Spleen (tissue), 11 donors: ENCODE measurements around the gene AKR1C8. TPM values are rescaled to one million over a fixed set of nuclear protein-coding genes. Genes with fewer than 3 reads are reported as not detected.
A peak's percentile ranks its signal among the peaks of the same experiment; 100 is the strongest.

Experiments
- DNase-seq: peaks from one replicate; pipeline ENCODE4 v3.0.0-alpha.2; 2020
- H3K27ac ChIP-seq, 8 donors: fragments of 200-600 bp; sonication (generic) in 7 of 8; 1 replicate in 4 of 8; 2 replicates in 4 of 8; pipeline versions ENCODE4 v1.5.0 to v1.8.0; 2016 to 2021; ENCODE audit warnings: inconsistent platforms in 4 of 8, mild to moderate bottlenecking in 4 of 8, moderate library complexity in 1 of 8
- H3K27me3 ChIP-seq, 7 donors: fragments of 200-600 bp; sonication (generic) in 6 of 7; replicated peaks in 1 of 7; 1 replicate in 4 of 7; 2 replicates in 3 of 7; pipeline versions ENCODE4 v1.5.0 to v1.8.0; 2016 to 2021; ENCODE audit warnings: inconsistent platforms in 3 of 7, mild to moderate bottlenecking in 1 of 7
- H3K36me3 ChIP-seq, 6 donors: fragments of 200-600 bp; sonication (generic) in 5 of 6; 1 replicate in 4 of 6; 2 replicates in 2 of 6; pipeline versions ENCODE4 v1.5.0 to v1.8.0; 2016 to 2021; ENCODE audit warnings: inconsistent platforms in 2 of 6
- H3K4me1 ChIP-seq, 6 donors: fragments of 200-600 bp; sonication (generic) in 5 of 6; 1 replicate in 3 of 6; 2 replicates in 3 of 6; pipeline versions ENCODE4 v1.5.0 to v1.8.0; 2016 to 2021; ENCODE audit warnings: inconsistent platforms in 3 of 6
- H3K4me3 ChIP-seq, 8 donors: fragments of 200-600 bp; sonication (generic) in 7 of 8; 1 replicate in 4 of 8; 2 replicates in 4 of 8; pipeline versions ENCODE4 v1.5.0 to v1.8.0; 2016 to 2021; ENCODE audit warnings: inconsistent platforms in 4 of 8, mild to moderate bottlenecking in 4 of 8, moderate library complexity in 2 of 8
- H3K9me3 ChIP-seq, 8 donors: fragments of 200-600 bp; sonication (generic) in 7 of 8; 1 replicate in 4 of 8; 2 replicates in 4 of 8; pipeline versions ENCODE4 v1.5.0 to v1.8.0; 2016 to 2021; ENCODE audit warnings: inconsistent platforms in 4 of 8
- POLR2A ChIP-seq, 3 donors: fragments of 450-650 bp; IDR thresholded peaks; one replicate each; pipeline ENCODE4 v1.5.1; 2017; ENCODE audit warnings: antibody characterized with exemption in 3 of 3, mild to moderate bottlenecking in 1 of 3
- POLR2AphosphoS5 ChIP-seq, 3 donors: sonication (generic); formaldehyde crosslinking; IDR thresholded peaks; one replicate each; pipeline ENCODE4 v1.5.1; 2017; ENCODE audit warnings: antibody characterized with exemption in 3 of 3
- WGBS, 5 donors: extraction: QIAGEN DNeasy Blood & Tissue Kit in 3 of 5; methylation state at CpG; one replicate each; pipeline versions ENCODE4 v1.1.5 to v1.1.7; 2013 to 2018; 5-methylcytosine and 5-hydroxymethylcytosine counted together
- intact Hi-C: fragments of 100-400 bp; cut with DNase I; formaldehyde crosslinking; loops from one replicate; pipeline ENCODE4 v1.15.0; 2023; ENCODE audit warnings: low total_unique reads
- polyA plus RNA-seq, 3 donors: library from polyadenylated mRNA; stranded (reverse); fragments of 200-250 nt; gene quantifications; one replicate each; pipeline ENCODE4 v1.2.1, GENCODE V29; 2013
- total RNA-seq, 7 donors: library from RNA; depleted of rRNA in 3 of 7; stranded (reverse); fragments of >200 nt in 3 of 7; fragmentation: NEBNext Ultra II Directional in 4 of 7; extraction: Animal tissue kit (Norgen Biotek cat#: 25700) in 4 of 7; gene quantifications; one replicate each; pipeline versions ENCODE4 v1.1.0 to v1.2.1, GENCODE V29; 2016 to 2021
- TF ChIP-seq, protein P1 (sequence below), 11 experiments: fragments of 200-600 bp in 7 of 11; fragments of 450-650 bp in 4 of 11; sonication (generic) in 4 of 11; IDR thresholded peaks in 8 of 11; conservative IDR thresholded peaks in 3 of 11; 1 replicate in 7 of 11; 2 replicates in 4 of 11; pipeline versions ENCODE4 v1.4.0 to v1.8.0; 2016 to 2021; ENCODE audit warnings: antibody characterized with exemption in 11 of 11, inconsistent platforms in 4 of 11, mild to moderate bottlenecking in 1 of 11
- donor health status: healthy with polysubstance abuse.
- donor health status: DM: no; HTN: no; CAD: no; lungs with moderate emphysema.
- donor health status: DM: no; HTN: no; CAD: no.
- donor health status: Bipolar disorder and iron deficiency.
- donor health status: healthy.
- donor health status: DM: no; HTN: no; CAD: no.
- donor health status: DM: yes; HTN: yes; CAD: no.

The AKR1C8 gene
- total and polyA plus RNA-seq, 10 donors, result 0.23 to 0.26 TPM; not detected in 8

DNA sequence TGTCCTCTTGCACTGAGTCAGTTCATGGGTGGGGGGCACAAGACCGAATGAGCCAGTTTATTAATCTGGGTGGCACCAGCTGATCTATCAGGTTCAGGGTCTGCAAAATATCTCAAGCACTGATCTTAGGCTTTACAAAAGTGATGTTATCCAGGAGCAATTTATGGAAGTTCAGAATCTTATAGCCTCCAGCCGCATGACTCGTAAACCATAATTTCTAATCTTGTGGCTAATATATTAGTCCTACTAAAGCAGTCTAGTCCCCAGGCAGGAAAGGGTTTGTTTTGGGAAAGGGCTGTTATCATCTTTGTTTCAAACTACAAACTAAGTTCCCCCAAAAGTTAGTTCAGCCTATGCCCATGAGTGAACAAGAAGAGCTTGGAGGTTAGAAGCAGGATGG lies 33.9 kb downstream of the AKR1C8 start:
- no peak overlapping the region for H3K4me3 ChIP-seq
- H3K27ac ChIP-seq, result no peak overlapping the region
- WGBS, 5 donors, result 92 to 99% (median 97%) methylated on average over 3 of the region's 3 CpGs
- intact Hi-C loops, result no loop called here
- H3K4me1 ChIP-seq, result no peaks in the 10 kb centered on the region
- H3K36me3 ChIP-seq, result no peaks in the 10 kb centered on the region
- peaks cover 0 to 35% (median 11%) of the 10 kb centered on the region in 8 donors for H3K9me3 ChIP-seq
- DNase-seq, result no peak
- TF ChIP-seq, protein P1, sequence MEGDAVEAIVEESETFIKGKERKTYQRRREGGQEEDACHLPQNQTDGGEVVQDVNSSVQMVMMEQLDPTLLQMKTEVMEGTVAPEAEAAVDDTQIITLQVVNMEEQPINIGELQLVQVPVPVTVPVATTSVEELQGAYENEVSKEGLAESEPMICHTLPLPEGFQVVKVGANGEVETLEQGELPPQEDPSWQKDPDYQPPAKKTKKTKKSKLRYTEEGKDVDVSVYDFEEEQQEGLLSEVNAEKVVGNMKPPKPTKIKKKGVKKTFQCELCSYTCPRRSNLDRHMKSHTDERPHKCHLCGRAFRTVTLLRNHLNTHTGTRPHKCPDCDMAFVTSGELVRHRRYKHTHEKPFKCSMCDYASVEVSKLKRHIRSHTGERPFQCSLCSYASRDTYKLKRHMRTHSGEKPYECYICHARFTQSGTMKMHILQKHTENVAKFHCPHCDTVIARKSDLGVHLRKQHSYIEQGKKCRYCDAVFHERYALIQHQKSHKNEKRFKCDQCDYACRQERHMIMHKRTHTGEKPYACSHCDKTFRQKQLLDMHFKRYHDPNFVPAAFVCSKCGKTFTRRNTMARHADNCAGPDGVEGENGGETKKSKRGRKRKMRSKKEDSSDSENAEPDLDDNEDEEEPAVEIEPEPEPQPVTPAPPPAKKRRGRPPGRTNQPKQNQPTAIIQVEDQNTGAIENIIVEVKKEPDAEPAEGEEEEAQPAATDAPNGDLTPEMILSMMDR (IDR thresholded peaks at IDR 0.05 in 8 of 11, conservative IDR thresholded peaks at IDR 0.05 in 3 of 11), result no peak
- TF ChIP-seq POLR2A (IDR thresholded peaks at IDR 0.05) (no peak), POLR2AphosphoS5 (IDR thresholded peaks at IDR 0.05) (no peak)
- no peaks in the 10 kb centered on the region for H3K27me3 ChIP-seq

DNA sequence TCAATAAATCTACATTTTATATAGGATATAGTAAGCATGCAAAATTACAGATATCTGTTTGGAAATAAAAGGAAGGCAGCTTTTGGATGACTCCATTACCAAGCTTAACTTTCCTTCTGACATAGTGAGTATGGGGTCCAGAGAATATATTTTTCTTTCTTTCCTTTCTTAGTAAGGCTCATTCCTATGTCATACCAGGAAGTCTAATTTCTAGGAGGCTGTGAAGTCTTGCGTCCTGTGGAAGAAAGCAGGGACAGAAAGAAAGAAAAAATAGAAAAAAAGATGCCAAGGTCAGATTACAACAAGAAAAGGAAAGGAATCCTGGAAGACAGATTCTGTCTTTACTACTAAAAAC lies 36.3 kb downstream of the AKR1C8 start:
- Histone ChIP-seq H3K4me1 (no peaks in the 10 kb centered on the region), H3K27ac (no peak overlapping the region), H3K9me3 (peaks cover 0 to 35% (median 11%) of the 10 kb centered on the region in 8 donors), H3K36me3 (no peaks in the 10 kb centered on the region), H3K27me3 (no peaks in the 10 kb centered on the region), H3K4me3 (no peak overlapping the region)
- TF ChIP-seq, protein P1 (IDR thresholded peaks at IDR 0.05 in 8 of 11, conservative IDR thresholded peaks at IDR 0.05 in 3 of 11), result no peak
- intact Hi-C loops, result no loop called here
- DNase-seq, result no peak
- WGBS, 5 donors, result 59 to 76% (median 70%) methylated on average over 1 of the region's 1 CpG

DNA sequence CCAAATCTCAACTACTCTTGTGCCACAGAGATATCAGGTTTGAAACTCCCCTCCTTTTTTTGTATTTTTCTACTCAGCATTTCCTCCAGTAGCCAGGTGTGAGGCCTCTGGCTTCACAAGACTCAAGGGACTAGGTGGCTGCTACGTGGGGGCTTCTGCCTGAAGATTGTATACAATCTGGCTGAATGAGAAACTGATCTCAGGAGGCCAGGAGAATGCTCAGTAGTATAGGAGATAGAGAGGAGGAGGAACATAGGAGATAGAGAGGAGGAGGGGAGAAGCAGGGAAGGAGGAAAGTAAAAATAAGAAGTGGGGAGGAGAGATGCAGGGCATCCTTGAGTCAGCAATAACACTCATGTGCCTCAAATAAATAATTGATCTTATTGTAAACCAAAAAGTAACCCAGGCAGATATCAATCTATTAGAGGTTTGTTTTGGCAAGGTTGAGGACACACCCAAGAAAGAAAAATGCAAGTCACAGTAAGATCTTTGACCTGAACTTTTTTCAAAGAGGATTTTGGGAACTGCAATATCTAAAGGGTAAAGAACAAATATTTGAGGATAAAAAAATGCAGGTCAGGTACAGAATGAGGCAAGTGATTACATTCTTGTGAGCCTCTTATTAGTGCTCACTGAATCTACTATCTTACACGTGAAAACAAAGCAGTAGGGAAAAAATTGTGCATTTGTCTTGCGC lies 36.8 kb downstream of the AKR1C8 start:
- no peak for DNase-seq
- H3K36me3 ChIP-seq, result no peaks in the 10 kb centered on the region

DNA sequence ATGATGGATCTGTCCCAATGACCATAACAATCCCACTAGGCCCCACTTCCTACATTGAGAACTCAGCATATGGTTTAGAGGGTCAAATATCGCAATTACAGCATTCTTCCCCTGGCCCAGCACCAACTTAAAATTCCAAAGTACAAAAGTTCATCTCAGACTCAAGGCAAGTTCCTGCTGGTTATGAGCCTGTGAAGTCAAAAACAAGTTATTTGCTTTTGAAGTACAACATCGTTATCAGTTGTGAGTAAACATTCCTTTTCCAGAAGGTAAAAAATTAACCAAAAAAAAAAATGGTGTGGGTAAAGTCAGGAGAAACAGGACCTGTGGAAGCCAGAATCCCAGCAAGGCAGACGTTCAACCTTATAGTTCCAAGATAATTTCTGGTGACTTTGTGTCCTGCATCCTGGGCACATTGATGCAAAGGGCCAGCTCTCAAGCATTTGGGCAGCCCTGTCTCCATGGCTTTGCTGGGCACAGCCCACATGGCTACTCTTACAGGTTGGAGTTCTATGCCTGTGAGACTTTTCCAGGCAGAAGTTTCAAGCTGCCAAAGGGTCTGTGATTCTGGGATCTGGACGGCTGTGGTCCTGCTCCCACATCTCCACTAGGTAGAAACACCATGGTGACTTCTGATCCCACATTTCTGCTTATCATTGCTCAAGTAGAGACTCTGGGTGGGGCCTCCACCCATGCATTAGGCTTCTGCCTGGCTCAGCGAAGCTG lies 37.5 kb downstream of the AKR1C8 start:
- no peaks in the 10 kb centered on the region for H3K27me3 ChIP-seq
- no peak for DNase-seq
- TF ChIP-seq, protein P1 (IDR thresholded peaks at IDR 0.05 in 8 of 11, conservative IDR thresholded peaks at IDR 0.05 in 3 of 11), result no peak
- TF ChIP-seq POLR2A (IDR thresholded peaks at IDR 0.05) (no peak), POLR2AphosphoS5 (IDR thresholded peaks at IDR 0.05) (no peak)
- H3K4me3 ChIP-seq, result no peak overlapping the region
- WGBS, 5 donors, result 75 to 83% (median 79%) methylated on average over 5 of the region's 5 CpGs
- peaks cover 0 to 34% (median 11%) of the 10 kb centered on the region in 8 donors for H3K9me3 ChIP-seq
- intact Hi-C loops, result no loop called here
- no peaks in the 10 kb centered on the region for H3K36me3 ChIP-seq
- no peaks in the 10 kb centered on the region for H3K4me1 ChIP-seq
- H3K27ac ChIP-seq, result peak overlapping the region in 1 of 8 donors; percentile 21

More for the DNA sequence above, 36.8 kb downstream of the AKR1C8 start:
- Histone ChIP-seq H3K9me3 (peaks cover 0 to 35% (median 11%) of the 10 kb centered on the region in 8 donors), H3K27ac (no peak overlapping the region), H3K4me1 (no peaks in the 10 kb centered on the region), H3K4me3 (no peak overlapping the region), H3K27me3 (no peaks in the 10 kb centered on the region)
- TF ChIP-seq POLR2AphosphoS5 (IDR thresholded peaks at IDR 0.05) (no peak), POLR2A (IDR thresholded peaks at IDR 0.05) (no peak)
- TF ChIP-seq, protein P1 (IDR thresholded peaks at IDR 0.05 in 8 of 11, conservative IDR thresholded peaks at IDR 0.05 in 3 of 11), result no peak
- 51 to 73% (median 67%) methylated on average over 3 of the region's 3 CpGs for WGBS, 5 donors
- intact Hi-C loops, result no loop called here
